Activated CD8-positive, alpha-beta memory T cell treated with anti-CD3 and anti-CD28 coated beads for 36 hours (primary cell): Measurements from ENCODE around the gene NF1. TPM values are rescaled to one million over a fixed set of nuclear protein-coding genes. Genes with fewer than 3 reads are reported as not detected.
"Not testable (repeated sequence)": the region's sequence is repeated elsewhere in the genome, so short reads cannot be mapped to it uniquely, and the experiment has no call there.

Experiments used
- CTCF ChIA-PET: fragments of 350-600 bp; sonication (Branson Sonifier 250); formaldehyde crosslinking; loops from one replicate; lab custom pipeline; 2021; ENCODE audit warnings: antibody characterized with exemption; lab: Charles Lee
- POLR2A ChIA-PET: fragments of 350-600 bp; sonication (Branson Sonifier 250); formaldehyde crosslinking; loops from one replicate; lab custom pipeline; 2021; ENCODE audit warnings: antibody characterized with exemption; lab: Charles Lee
- total RNA-seq, 2 experiments: library from RNA; stranded (reverse); gene quantifications; one replicate each; pipeline ENCODE4 v1.2.3, GENCODE V29; 2021

The NF1 gene
- 10 to 100 TPM; 20.4 to 24.0 TPM for total RNA-seq

- ChIA-PET POLR2A (interaction anchor here (1.4 kb wide), 1 partner anchor 34 kb away, joined by 4 read pairs; no protein-coding TSS in a partner anchor), CTCF (no interaction called here)
Observed at GRCh38 chr17:31094600-31095235, at the start of gene NF1. TSS of gene NF1 (plus strand) at chr17:31094977. CDS start at chr17:31095310, 333 bp downstream.

- CTCF ChIA-PET, POLR2A ChIA-PET: not testable (repeated sequence)
Observed at GRCh38 chr17:31046856-31047425, 47.8 kb upstream of the NF1 start.

DNA sequence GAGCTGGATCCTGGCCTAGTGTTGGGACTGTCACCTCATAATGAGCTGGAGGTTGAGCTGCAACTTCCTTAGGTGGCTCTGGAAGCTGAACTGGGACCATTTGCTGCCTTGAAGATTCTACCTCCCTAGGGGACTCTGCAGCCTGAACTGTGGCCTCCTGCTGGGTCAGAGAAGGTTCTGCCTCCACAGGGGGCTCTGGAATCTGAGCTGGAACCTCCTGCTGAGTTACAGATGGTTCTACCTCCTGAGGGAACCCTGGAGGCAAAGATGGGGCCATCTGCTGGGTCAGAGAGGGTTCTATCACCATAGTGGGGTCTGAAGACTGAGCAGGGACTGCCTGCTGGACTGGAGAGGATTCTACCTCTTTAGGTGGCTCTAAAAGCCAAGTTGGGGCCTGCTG, 46.6 kb upstream of the NF1 start:
- ChIA-PET CTCF (no interaction called here), POLR2A (no interaction called here)

- POLR2A ChIA-PET: no interaction called here
- CTCF ChIA-PET: no interaction called here
Observed at GRCh38 chr17:31048780-31049179, 46.0 kb upstream of the NF1 start.

DNA sequence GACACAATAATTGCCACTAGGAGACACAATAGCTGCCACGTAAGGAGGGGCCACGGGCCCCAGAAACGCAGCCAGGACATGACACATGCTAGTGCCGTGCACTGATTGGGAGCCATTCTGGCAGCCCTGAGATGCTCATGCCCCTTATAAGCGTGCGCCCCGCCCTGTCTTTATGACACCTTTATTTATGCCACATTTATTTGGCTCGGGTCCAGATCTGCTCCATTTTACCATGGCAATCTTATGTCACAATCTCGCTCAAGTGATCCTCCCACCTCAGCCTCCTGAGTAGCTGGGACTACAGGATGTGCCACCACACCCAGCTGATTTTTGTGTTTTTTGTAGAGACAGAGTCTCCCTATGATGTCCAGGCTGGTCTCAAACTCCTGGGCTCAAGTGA, 43.8 kb upstream of the NF1 start:
- ChIA-PET CTCF (no interaction called here), POLR2A (no interaction called here)

- CTCF ChIA-PET: no interaction called here
- POLR2A ChIA-PET: no interaction called here
Observed at GRCh38 chr17:31051506-31051905, 43.3 kb upstream of the NF1 start.

GRCh38 chr17:31052187-31052889, 42.4 kb upstream of the NF1 start:
- CTCF ChIA-PET: no interaction called here
- POLR2A ChIA-PET: no interaction called here

- POLR2A ChIA-PET: no interaction called here
- CTCF ChIA-PET: no interaction called here
Observed at GRCh38 chr17:31053071-31053470, 41.7 kb upstream of the NF1 start.

- POLR2A ChIA-PET: interaction anchor here (0.6 kb wide), 1 partner anchor 50 kb away, joined by 7 read pairs; no protein-coding TSS in a partner anchor
Observed at GRCh38 chr17:31054761-31055160, 40.0 kb upstream of the NF1 start.

DNA sequence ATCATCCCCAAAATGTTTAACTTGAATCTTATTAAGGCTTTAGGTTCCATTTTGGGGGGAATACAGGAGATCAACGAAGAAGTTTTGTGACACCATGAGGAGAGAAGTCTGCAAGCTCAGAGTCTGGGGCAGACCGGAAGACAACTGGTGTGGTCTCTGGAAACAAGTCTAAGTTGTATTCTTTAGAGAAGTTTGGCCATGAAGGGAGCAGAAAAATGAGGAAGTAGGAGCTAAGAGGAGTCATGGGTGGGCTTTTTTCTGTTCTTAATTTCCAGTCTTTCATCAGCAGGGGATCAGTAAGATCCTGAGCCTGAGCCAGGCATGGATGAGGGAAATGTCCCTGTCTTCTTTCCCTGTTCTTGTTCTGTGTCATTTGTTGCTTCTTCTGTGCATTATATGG, 35.8 kb upstream of the NF1 start:
- POLR2A ChIA-PET: no interaction called here
- CTCF ChIA-PET: interaction anchor here (0.6 kb wide), 1 partner anchor 862 kb away, joined by 10 read pairs; no protein-coding TSS in a partner anchor

More at GRCh38 chr17:31054761-31055160, 40.0 kb upstream of the NF1 start:
- CTCF ChIA-PET: no interaction called here

DNA sequence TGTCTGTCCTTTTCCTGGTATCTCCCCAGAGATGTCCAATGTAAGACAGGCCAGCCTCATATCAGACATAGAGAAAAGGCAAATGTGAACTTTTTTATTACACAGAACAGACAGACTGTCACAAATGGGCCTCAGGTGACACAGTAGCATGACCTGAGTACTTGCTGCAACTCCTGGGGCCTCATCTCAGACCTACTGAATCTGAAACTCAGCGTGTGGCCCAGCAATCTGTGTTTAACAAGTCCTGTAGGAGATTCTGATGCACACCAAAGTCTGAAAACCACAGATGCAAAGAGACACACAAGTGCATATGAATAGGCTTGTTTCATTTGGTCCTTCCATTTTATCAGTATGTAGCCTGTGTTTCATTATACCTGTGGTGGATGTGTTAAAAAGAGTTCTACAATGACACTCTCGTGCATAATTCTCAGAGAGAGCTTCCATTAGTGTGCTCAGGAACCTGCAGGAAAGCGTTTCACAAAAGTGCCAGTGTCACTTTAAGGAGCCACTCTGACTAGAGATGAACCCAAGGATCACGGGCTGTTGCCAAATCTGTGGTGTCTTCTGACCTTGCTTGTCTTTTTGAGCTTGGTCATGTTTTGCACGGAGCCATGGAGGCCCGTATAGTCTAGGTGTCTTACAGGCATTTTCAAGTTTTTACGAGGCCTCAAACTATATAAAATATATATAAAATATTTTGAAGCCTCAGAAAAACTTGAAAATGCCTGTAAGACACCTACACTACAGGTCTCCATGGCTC, 33.8 kb upstream of the NF1 start:
- ChIA-PET POLR2A (interaction anchor here (0.5 kb wide), 1 partner anchor 193 kb away, joined by 5 read pairs; no protein-coding TSS in a partner anchor), CTCF (interaction anchor here (1.1 kb wide), 1 partner anchor 90 kb away, joined by 3 read pairs; the partner anchor contains the start of gene RNF135)

GRCh38 chr17:31061678-31062077, 33.1 kb upstream of the NF1 start:
- ChIA-PET POLR2A (interaction anchor here (0.5 kb wide), 1 partner anchor 193 kb away, joined by 5 read pairs; no protein-coding TSS in a partner anchor), CTCF (interaction anchor here (1.1 kb wide), 1 partner anchor 91 kb away, joined by 3 read pairs; the partner anchor contains the start of gene RNF135)

- ChIA-PET CTCF (interaction anchor here (0.7 to 1.1 kb wide), 2 partner anchors 92 to 96 kb away, joined by 3 read pairs; partner anchors contain the start of gene RNF135), POLR2A (no interaction called here)
Observed at GRCh38 chr17:31062346-31062745, 32.4 kb upstream of the NF1 start.

DNA sequence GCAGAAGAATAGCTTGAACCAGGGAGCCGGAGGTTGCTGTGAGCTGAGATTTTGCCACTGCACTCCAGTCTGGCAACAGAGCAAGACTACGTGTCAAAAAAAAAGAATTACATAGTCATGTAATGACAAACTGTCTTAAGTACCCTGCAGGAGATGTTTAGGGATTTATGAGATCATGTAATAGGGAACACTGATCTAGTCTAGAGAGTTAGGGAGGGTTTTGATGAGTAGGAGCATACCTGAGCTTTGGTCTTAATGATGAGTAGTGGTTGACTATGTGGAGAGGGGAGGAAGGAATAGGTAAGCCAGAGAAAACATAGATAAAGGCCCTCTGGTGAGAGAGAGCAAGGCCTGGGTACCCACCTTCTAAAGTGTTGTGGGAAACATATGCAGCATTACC, 30.1 kb upstream of the NF1 start:
- POLR2A ChIA-PET: no interaction called here

GRCh38 chr17:31067691-31068184, 27.0 kb upstream of the NF1 start:
- CTCF ChIA-PET: interaction anchor here (1.6 kb wide), 1 partner anchor 12 kb away, joined by 3 read pairs; no protein-coding TSS in a partner anchor
- POLR2A ChIA-PET: no interaction called here

More for the DNA sequence above, 30.1 kb upstream of the NF1 start:
- CTCF ChIA-PET: no interaction called here

GRCh38 chr17:31068291-31068690, 26.5 kb upstream of the NF1 start:
- ChIA-PET POLR2A (no interaction called here), CTCF (interaction anchor here (0.6 to 1.6 kb wide), 2 partner anchors 12 to 163 kb away, joined by 3 read pairs; no protein-coding TSS in a partner anchor)

DNA sequence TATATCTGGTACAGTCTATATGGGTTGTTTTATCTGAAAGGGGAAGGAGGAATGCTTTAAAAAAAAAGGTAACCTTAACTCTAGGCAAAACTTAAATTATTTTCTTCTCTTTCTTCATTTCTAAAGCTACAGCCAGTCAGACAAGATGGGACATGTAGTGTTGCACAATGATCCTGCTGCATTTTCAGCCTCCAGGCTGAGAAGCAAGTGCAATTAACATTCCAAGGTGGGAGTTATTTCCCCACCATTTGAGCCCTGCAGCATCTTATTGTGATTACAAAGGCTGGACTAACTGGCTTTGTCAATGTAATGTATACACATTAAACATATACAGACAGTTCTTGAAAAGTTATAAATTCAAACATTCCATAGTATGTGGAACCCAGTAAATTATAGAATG, 22.6 kb upstream of the NF1 start:
- ChIA-PET POLR2A (no interaction called here), CTCF (no interaction called here)

DNA sequence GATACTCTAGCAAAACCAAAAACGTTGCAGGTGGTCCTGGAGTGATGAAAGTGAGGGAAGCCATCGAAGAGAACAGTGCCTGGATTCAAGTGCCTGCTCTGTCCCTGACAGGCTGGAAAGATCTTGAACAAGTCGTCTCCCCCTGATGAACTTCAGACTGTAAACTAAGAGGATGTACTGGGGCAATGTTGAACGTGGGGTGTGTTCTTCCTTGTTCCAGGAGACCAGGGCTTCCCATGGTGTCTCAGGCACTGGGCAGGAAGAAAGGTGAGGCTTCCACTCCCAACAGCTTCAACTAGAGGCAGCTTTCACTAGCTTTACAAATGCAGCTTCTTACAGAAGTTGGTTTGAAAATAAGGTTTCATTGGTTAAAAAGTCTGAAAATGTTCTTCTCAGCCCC, 21.4 kb upstream of the NF1 start:
- CTCF ChIA-PET: no interaction called here
- POLR2A ChIA-PET: no interaction called here
